Panc1 (cell line): ENCODE data around the gene PTTG1IP. TPM values are rescaled to one million over a fixed set of nuclear protein-coding genes. Genes with fewer than 3 reads are reported as not detected.

ENCODE experiments used
- ATAC-seq: fragments of 200-7000 bp; cut with Tn5 transposase; 2 replicates; pipeline ENCODE4 v1.9.1; 2020; ENCODE audit warnings: mild to moderate bottlenecking, moderate library complexity
- BruUV-seq: library from RNA; stranded (reverse); fragments of 400-500 nt; replicated peaks from 2 replicates; lab custom pipeline; 2021; lab: Mats Ljungman, UMichigan
- CTCF ChIA-PET: fragments of 300-600 bp; sonication (Branson Sonifier 250); formaldehyde crosslinking; loops from one replicate; lab custom pipeline; 2022; ENCODE audit warnings: antibody characterized with exemption; lab: Charles Lee
- POLR2A ChIA-PET: fragments of 300-600 bp; sonication (Branson Sonifier 250); formaldehyde crosslinking; loops from one replicate; lab custom pipeline; 2022; ENCODE audit warnings: antibody characterized with exemption; lab: Charles Lee
- DNase-seq: peaks from one replicate; pipeline ENCODE4 v3.0.0-alpha.2; 2010; ENCODE audit warnings: low read depth, low spot score
- H3K27ac ChIP-seq: 2 replicates; pipeline ENCODE4 v1.5.1; 2011; ENCODE audit warnings: mild to moderate bottlenecking, low read length, inconsistent platforms
- H3K27me3 ChIP-seq: fragments of 200-500 bp; sonication (Bioruptor generic); 2 replicates; pipeline ENCODE4 v1.6.0; 2014; ENCODE audit warnings: low read length, inconsistent platforms; ENCODE audit not compliant: control insufficient read depth, insufficient read depth
- H3K36me3 ChIP-seq: fragments of 200-500 bp; sonication (Bioruptor generic); 2 replicates; pipeline ENCODE4 v1.5.1; 2014; ENCODE audit warnings: inconsistent platforms, mild to moderate bottlenecking, low read length, moderate library complexity; ENCODE audit not compliant: control insufficient read depth, insufficient read depth
- H3K4me1 ChIP-seq: 2 replicates; pipeline ENCODE4 v1.5.1; 2011; ENCODE audit warnings: inconsistent platforms, mild to moderate bottlenecking, low read length, moderate library complexity; ENCODE audit not compliant: control insufficient read depth, insufficient read depth
- H3K4me3 ChIP-seq, 2 experiments: 2 replicates each; pipeline ENCODE4 v1.5.1; 2011 to 2012; ENCODE audit warnings: low read depth in 2 of 2, low read length in 2 of 2, mild to moderate bottlenecking in 2 of 2, inconsistent platforms in 1 of 2, moderate library complexity in 1 of 2
- H3K9me3 ChIP-seq: fragments of 200-500 bp; sonication (Bioruptor generic); 2 replicates; pipeline ENCODE4 v1.5.1; 2014; ENCODE audit warnings: low read depth, mild to moderate bottlenecking, inconsistent platforms, low read length, moderate library complexity; ENCODE audit not compliant: control insufficient read depth, insufficient read depth
- POLR2AphosphoS5 ChIP-seq: IDR thresholded peaks from 2 replicates; pipeline ENCODE4 v1.6.1; 2012; ENCODE audit warnings: mild to moderate bottlenecking, low read depth, low read length, moderate library complexity
- SIN3A ChIP-seq: IDR thresholded peaks from 2 replicates; pipeline ENCODE4 v1.6.1; 2012; ENCODE audit warnings: low read depth, mild to moderate bottlenecking, low read length, moderate library complexity, borderline replicate concordance; ENCODE audit not compliant: insufficient read depth
- TCF7L2 ChIP-seq: IDR thresholded peaks from 2 replicates; pipeline ENCODE4 v1.6.1; 2011; ENCODE audit warnings: mild to moderate bottlenecking, low read depth, low read length, inconsistent platforms
- in situ Hi-C: cut with HindIII; loops from 2 replicates; pipeline ENCODE4 v1.10.0; 2016; ENCODE audit warnings: low sequenced_read_pairs, low pct_unique_long_range_greater_than_20kb
- intact Hi-C: fragments of 100-400 bp; cut with micrococcal nuclease; formaldehyde crosslinking; loops from one replicate; pipeline ENCODE4 v1.10.0; 2022; ENCODE audit not compliant: unreplicated experiment
- total RNA-seq: library from RNA; stranded (reverse); gene quantifications from one replicate; pipeline ENCODE4 v1.2.1, GENCODE V29; 2021; ENCODE audit not compliant: unreplicated experiment
- TF ChIP-seq, protein P1 (sequence below), 2 experiments: IDR thresholded peaks; 2 replicates each; pipeline ENCODE4 v1.6.1; 2011 to 2012; ENCODE audit warnings: low read depth in 2 of 2, control low read depth in 1 of 2, low read length in 1 of 2, mild to moderate bottlenecking in 1 of 2, moderate library complexity in 1 of 2; ENCODE audit not compliant: insufficient read depth in 1 of 2
- TF ChIP-seq, protein P2 (sequence below): fragments of 450-650 bp; IDR thresholded peaks from 2 replicates; pipeline ENCODE4 v1.5.1; 2017; ENCODE audit warnings: mild to moderate bottlenecking

Gene PTTG1IP
- total RNA-seq, 1 experiment from 2014 or later, result 226 TPM

DNA sequence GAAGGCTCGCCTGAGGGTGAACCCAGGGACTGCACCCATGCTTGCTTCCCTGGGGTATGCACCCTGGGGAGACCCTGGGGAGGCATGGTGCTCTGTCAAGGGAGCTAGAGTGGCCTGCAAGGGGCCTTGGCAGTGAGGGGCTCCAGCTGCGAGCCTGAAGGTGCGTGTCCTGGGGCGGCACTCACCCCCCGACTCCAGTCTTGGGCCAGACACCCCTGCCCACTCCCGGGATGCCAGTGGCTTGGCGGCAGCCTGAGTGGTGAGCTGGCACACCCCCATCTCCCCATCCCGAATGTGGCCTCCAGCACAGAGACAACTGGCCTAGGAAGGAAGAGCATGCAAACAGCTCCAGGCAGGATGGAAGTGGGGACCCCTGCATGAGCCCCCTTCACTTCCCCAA is 58.3 kb downstream of the PTTG1IP start:
- DNase-seq (no peak), ATAC-seq (no peak)
- CTCF ChIA-PET, result no interaction called here
- POLR2A ChIA-PET, result no interaction called here
- H3K9me3 ChIP-seq, result no peaks in the 10 kb centered on the region
- no peaks in the 10 kb centered on the region; the same call in 1 of the 2 replicates for H3K4me1 ChIP-seq
- no peak overlapping the region for H3K4me3 ChIP-seq
- TF ChIP-seq SIN3A (no peak), TCF7L2 (no peak), POLR2AphosphoS5 (no peak)
- TF ChIP-seq, protein P1, sequence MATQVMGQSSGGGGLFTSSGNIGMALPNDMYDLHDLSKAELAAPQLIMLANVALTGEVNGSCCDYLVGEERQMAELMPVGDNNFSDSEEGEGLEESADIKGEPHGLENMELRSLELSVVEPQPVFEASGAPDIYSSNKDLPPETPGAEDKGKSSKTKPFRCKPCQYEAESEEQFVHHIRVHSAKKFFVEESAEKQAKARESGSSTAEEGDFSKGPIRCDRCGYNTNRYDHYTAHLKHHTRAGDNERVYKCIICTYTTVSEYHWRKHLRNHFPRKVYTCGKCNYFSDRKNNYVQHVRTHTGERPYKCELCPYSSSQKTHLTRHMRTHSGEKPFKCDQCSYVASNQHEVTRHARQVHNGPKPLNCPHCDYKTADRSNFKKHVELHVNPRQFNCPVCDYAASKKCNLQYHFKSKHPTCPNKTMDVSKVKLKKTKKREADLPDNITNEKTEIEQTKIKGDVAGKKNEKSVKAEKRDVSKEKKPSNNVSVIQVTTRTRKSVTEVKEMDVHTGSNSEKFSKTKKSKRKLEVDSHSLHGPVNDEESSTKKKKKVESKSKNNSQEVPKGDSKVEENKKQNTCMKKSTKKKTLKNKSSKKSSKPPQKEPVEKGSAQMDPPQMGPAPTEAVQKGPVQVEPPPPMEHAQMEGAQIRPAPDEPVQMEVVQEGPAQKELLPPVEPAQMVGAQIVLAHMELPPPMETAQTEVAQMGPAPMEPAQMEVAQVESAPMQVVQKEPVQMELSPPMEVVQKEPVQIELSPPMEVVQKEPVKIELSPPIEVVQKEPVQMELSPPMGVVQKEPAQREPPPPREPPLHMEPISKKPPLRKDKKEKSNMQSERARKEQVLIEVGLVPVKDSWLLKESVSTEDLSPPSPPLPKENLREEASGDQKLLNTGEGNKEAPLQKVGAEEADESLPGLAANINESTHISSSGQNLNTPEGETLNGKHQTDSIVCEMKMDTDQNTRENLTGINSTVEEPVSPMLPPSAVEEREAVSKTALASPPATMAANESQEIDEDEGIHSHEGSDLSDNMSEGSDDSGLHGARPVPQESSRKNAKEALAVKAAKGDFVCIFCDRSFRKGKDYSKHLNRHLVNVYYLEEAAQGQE (IDR thresholded peaks at IDR 0.05; ENCODE audit: insufficient read depth in 1 of 2, low read depth in 2 of 2, low read length in 1 of 2), result no peak
- TF ChIP-seq, protein P2, sequence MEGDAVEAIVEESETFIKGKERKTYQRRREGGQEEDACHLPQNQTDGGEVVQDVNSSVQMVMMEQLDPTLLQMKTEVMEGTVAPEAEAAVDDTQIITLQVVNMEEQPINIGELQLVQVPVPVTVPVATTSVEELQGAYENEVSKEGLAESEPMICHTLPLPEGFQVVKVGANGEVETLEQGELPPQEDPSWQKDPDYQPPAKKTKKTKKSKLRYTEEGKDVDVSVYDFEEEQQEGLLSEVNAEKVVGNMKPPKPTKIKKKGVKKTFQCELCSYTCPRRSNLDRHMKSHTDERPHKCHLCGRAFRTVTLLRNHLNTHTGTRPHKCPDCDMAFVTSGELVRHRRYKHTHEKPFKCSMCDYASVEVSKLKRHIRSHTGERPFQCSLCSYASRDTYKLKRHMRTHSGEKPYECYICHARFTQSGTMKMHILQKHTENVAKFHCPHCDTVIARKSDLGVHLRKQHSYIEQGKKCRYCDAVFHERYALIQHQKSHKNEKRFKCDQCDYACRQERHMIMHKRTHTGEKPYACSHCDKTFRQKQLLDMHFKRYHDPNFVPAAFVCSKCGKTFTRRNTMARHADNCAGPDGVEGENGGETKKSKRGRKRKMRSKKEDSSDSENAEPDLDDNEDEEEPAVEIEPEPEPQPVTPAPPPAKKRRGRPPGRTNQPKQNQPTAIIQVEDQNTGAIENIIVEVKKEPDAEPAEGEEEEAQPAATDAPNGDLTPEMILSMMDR, result no peak
- H3K27me3 ChIP-seq, result no peaks in the 10 kb centered on the region
- H3K27ac ChIP-seq, result no peak overlapping the region
- H3K36me3 ChIP-seq, result no peaks in the 10 kb centered on the region
- in situ Hi-C loops, result no loop called here
- BruUV-seq, result no TSS peak
- intact Hi-C loops, result no loop called here

DNA sequence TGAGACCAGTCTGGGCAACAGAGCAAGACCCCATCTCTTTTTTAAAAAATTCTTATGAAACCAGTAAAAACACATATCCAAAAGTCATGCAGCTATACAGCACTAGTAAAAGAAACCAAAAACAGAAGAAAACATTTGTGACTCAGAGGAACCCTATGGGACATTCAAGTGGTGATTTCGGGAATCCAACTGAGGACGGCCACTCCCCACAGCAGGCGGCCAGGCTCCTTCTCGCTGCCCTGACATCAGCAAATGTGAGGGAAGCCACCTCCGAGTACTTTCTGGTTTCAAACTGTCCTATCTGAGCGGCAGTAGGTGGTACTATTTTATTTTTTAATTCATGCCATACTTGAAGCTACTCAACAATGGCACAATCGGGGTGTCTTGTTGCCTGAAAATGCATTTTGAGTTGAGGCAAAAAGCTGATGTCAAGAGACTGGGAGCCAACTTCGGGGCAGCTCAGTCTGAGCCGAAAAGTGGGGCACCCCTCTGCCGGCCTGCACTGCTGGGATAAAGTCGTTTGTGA is 58.9 kb downstream of the PTTG1IP start:
- DNase-seq, result no peak
- Histone ChIP-seq H3K4me1 (no peaks in the 10 kb centered on the region; the same call in 1 of the 2 replicates), H3K36me3 (no peaks in the 10 kb centered on the region), H3K9me3 (no peaks in the 10 kb centered on the region), H3K27ac (no peak overlapping the region), H3K4me3 (no peak overlapping the region), H3K27me3 (no peaks in the 10 kb centered on the region)
- ATAC-seq, result no peak
- in situ Hi-C loops (no loop called here), intact Hi-C loops (no loop called here)
- BruUV-seq, result no TSS peak
- CTCF ChIA-PET, result no interaction called here
- TF ChIP-seq, protein P1 (IDR thresholded peaks at IDR 0.05; ENCODE audit: insufficient read depth in 1 of 2, low read depth in 2 of 2, low read length in 1 of 2), result no peak
- TF ChIP-seq, protein P2, result no peak
- TF ChIP-seq TCF7L2, result no peak
- TF ChIP-seq POLR2AphosphoS5, result no peak
- no peak for TF ChIP-seq SIN3A
- POLR2A ChIA-PET, result no interaction called here
